Stomach (tissue), 4 donors: Measurements from ENCODE around the gene DLG2.

Experiments
- EP300 ChIP-seq: sonication (generic); formaldehyde crosslinking; IDR thresholded peaks from one replicate; pipeline ENCODE4 v1.6.1; 2017; ENCODE audit warnings: antibody characterized with exemption
- POLR2A ChIP-seq, 4 donors: fragments of 450-650 bp; IDR thresholded peaks; one replicate each; pipeline ENCODE4 v1.6.1; 2016; ENCODE audit warnings: antibody characterized with exemption in 4 of 4, control low read depth in 2 of 4, mild to moderate bottlenecking in 1 of 4, moderate library complexity in 1 of 4
- POLR2AphosphoS5 ChIP-seq, 3 donors: sonication (generic); formaldehyde crosslinking; IDR thresholded peaks; one replicate each; pipeline ENCODE4 v1.6.1; 2016; ENCODE audit warnings: antibody characterized with exemption in 3 of 3
- TF ChIP-seq, protein P1 (sequence below), 7 experiments: fragments of 450-650 bp in 4 of 7; fragments of 200-600 bp in 3 of 7; sonication (generic) in 3 of 7; IDR thresholded peaks; one replicate each; pipeline ENCODE4 v1.5.1; 2016 to 2019; ENCODE audit warnings: antibody characterized with exemption in 7 of 7, control low read depth in 2 of 7, mild to moderate bottlenecking in 1 of 7

DNA sequence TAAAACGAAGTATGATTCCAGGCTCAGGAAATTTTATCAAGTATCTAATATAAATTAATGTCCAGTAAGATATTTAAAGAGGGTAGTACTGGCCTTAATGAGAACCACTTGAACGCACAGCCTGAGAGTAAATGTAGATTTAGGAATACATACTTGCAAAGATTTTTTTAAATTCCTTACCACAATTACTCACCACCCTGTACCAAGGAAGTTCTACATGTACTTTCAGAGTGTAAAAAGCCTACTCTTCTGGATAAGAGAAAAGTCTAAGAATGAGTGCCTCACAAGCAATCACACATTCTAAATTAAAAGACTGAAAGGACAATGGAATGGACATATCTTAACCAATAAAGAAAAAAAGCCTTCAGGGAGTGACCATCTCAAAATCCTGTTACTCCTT lies 697.4 kb downstream of the DLG2 start:
- TF ChIP-seq, protein P1, sequence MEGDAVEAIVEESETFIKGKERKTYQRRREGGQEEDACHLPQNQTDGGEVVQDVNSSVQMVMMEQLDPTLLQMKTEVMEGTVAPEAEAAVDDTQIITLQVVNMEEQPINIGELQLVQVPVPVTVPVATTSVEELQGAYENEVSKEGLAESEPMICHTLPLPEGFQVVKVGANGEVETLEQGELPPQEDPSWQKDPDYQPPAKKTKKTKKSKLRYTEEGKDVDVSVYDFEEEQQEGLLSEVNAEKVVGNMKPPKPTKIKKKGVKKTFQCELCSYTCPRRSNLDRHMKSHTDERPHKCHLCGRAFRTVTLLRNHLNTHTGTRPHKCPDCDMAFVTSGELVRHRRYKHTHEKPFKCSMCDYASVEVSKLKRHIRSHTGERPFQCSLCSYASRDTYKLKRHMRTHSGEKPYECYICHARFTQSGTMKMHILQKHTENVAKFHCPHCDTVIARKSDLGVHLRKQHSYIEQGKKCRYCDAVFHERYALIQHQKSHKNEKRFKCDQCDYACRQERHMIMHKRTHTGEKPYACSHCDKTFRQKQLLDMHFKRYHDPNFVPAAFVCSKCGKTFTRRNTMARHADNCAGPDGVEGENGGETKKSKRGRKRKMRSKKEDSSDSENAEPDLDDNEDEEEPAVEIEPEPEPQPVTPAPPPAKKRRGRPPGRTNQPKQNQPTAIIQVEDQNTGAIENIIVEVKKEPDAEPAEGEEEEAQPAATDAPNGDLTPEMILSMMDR (IDR thresholded peaks at IDR 0.05) = no peak
- TF ChIP-seq POLR2AphosphoS5 (IDR thresholded peaks at IDR 0.05) (no peak), POLR2A (IDR thresholded peaks at IDR 0.05) (no peak), EP300 (no peak)
